Measurements from ENCODE around the gene GNG8. TPM values are rescaled to one million over a fixed set of nuclear protein-coding genes. Genes with fewer than 3 reads are reported as not detected.

The GNG8 gene
- total and polyA plus RNA-seq, 2 experiments from 2014 or later = 5.9 TPM; not detected in 1

GRCh38 chr19:46644720-46645119 is 8.7 kb upstream of the GNG8 start (continued):
- TF ChIP-seq ZNF462 (CRISPR knock-in tag; IDR thresholded peaks at IDR 0.05) (no peak), ETS1 (IDR thresholded peaks at IDR 0.05) (no peak), EZH2phosphoT487 (IDR thresholded peaks at IDR 0.05; ENCODE audit: unreplicated experiment) (no peak), ZNF331 (CRISPR knock-in tag; IDR thresholded peaks at IDR 0.05; ENCODE audit: low read depth) (no peak), EZH2 (IDR thresholded peaks at IDR 0.05; ENCODE audit: low read depth, unreplicated experiment) (no peak), NANOG (IDR thresholded peaks at IDR 0.05; ENCODE audit: borderline replicate concordance) (no peak)

GRCh38 chr19:46640656-46641055 is 4.7 kb upstream of the GNG8 start:
- no peak overlapping the region for H3K27ac ChIP-seq (ENCODE audit: low read depth)
- H3K27me3 ChIP-seq (ENCODE audit: insufficient read depth) = peaks cover 77% of the 10 kb centered on the region
- H3K4me1 ChIP-seq (ENCODE audit: insufficient read depth) = peaks cover 15% of the 10 kb centered on the region; the same call in 1 of the 2 replicates
- no peak for TF ChIP-seq REST (IDR thresholded peaks at IDR 0.05; ENCODE audit: unreplicated experiment)
- no peak for TF ChIP-seq CREB1 (CRISPR knock-in tag; IDR thresholded peaks at IDR 0.05; ENCODE audit: low read depth)
- no peak for TF ChIP-seq STAT1 (IDR thresholded peaks at IDR 0.05; ENCODE audit: unreplicated experiment)
- no peak for TF ChIP-seq ZNF114 (CRISPR knock-in tag; IDR thresholded peaks at IDR 0.05)
- no peak for TF ChIP-seq CTCF (conservative IDR thresholded peaks at IDR 0.05; ENCODE audit: low read depth in 2 of 2)
- TF ChIP-seq EZH2 (IDR thresholded peaks at IDR 0.05; ENCODE audit: low read depth, unreplicated experiment) = no peak

More at GRCh38 chr19:46640656-46641055, 4.7 kb upstream of the GNG8 start:
- Histone ChIP-seq H3F3A (replicated peaks; ENCODE audit: low read depth) (peaks cover 12% of the 10 kb centered on the region; the same call in 1 of the 2 replicates), H3K79me2 (replicated peaks; ENCODE audit: insufficient read depth) (no peaks in the 10 kb centered on the region), H2AFZ (no peak overlapping the region), H3K36me3 (ENCODE audit: insufficient read depth) (no peaks in the 10 kb centered on the region), H4K20me1 (replicated peaks; ENCODE audit: insufficient read depth) (no peaks in the 10 kb centered on the region), H3K9me2 (ENCODE audit: insufficient read depth) (no peaks in the 10 kb centered on the region), H3K4me3 (no peak overlapping the region), H3K4me2 (no peak overlapping the region)
- H3K27ac Mint-ChIP-seq = no peak overlapping the region
- no peaks in the 10 kb centered on the region; the same call in 2 of the 3 replicates for H3K9me3 Mint-ChIP-seq
- H3K27me3 Mint-ChIP-seq (ENCODE audit: insufficient read depth, low read depth, poor library complexity) = peaks cover 24% of the 10 kb centered on the region
- DNase-seq (ENCODE audit: low spot score) = no peak
- peak overlapping the region; percentile 49; the same call in 1 of the 3 replicates for H3K4me3 Mint-ChIP-seq
- ATAC-seq = no peak
- H3K36me3 Mint-ChIP-seq (ENCODE audit: low read depth) = no peaks in the 10 kb centered on the region
- H3K4me1 Mint-ChIP-seq = peaks cover 3% of the 10 kb centered on the region; the same call in 1 of the 3 replicates

All from GM23338 (cell line).